Muscle of leg (tissue), 11 donors: ENCODE results near the gene NUMB. TPM values are rescaled to one million over a fixed set of nuclear protein-coding genes. Genes with fewer than 3 reads are reported as not detected.

Experiments
- DNase-seq: peaks from one replicate; pipeline ENCODE4 v3.0.0; 2013
- H3K27ac ChIP-seq: one replicate; pipeline ENCODE4 v1.5.1; 2013; ENCODE audit warnings: mild to moderate bottlenecking, low read length, control low read depth
- H3K27me3 ChIP-seq: one replicate; pipeline ENCODE4 v1.6.1; 2013; ENCODE audit warnings: low read length; ENCODE audit not compliant: control insufficient read depth, insufficient read depth
- H3K36me3 ChIP-seq: one replicate; pipeline ENCODE4 v1.6.1; 2013; ENCODE audit warnings: low read length; ENCODE audit not compliant: control insufficient read depth, insufficient read depth
- H3K4me1 ChIP-seq: one replicate; pipeline ENCODE4 v1.6.1; 2013; ENCODE audit warnings: low read length; ENCODE audit not compliant: control insufficient read depth, insufficient read depth
- H3K4me3 ChIP-seq: one replicate; pipeline ENCODE4 v1.5.1; 2013; ENCODE audit warnings: low read length, control low read depth
- H3K9me3 ChIP-seq: replicated peaks from 2 replicates; pipeline ENCODE4 v1.6.1; 2013; ENCODE audit warnings: low read depth, low read length; ENCODE audit not compliant: control insufficient read depth
- WGBS: methylation state at CpG from one replicate; pipeline ENCODE4 v1.1.5; 2013; ENCODE audit warnings: missing lambda C conversion rate; ENCODE audit not compliant: insufficient coverage; 5-methylcytosine and 5-hydroxymethylcytosine counted together
- polyA plus RNA-seq, 8 donors: library from polyadenylated mRNA; unstranded; fragments of 120-200 nt; gene quantifications; one replicate each; pipeline versions ENCODE4 v1.2.1 to v1.2.3, GENCODE V29; 2013; ENCODE audit warnings: inconsistent platforms in 1 of 8, low replicate concordance in 1 of 8; ENCODE audit not compliant: insufficient read length in 8 of 8, insufficient read depth in 1 of 8
- total RNA-seq: library from RNA; stranded (reverse); fragments of 120-200 nt; gene quantifications from one replicate; pipeline ENCODE4 v1.2.4, GENCODE V29; 2013

Gene NUMB
- total and polyA plus RNA-seq, 9 donors, result 15.1 to 38.7 (median 29.8) TPM

DNA sequence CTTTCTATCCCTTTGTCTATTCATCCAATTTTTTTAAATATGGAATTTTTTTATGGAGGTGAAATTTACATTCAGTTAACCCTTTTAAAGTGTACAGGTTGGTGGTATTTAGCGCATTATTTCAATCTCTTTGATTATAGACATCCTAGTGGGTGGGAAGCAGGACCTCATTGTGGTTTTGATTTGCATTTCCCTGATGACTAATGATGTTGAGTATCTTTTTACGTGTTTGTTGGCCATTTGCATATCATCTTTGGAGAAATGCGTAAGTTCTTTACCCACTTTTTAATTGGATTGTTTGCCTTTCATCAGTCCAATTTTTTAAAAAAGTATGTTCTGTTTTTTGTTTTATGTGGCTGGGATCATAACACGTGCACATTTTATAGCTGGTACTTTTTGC lies 200.3 kb downstream of the NUMB start:
- WGBS, result no CpG with 5 or more reads among the region's 4 CpGs
- Histone ChIP-seq H3K27ac (no peak overlapping the region), H3K27me3 (no peaks in the 10 kb centered on the region), H3K4me1 (no peaks in the 10 kb centered on the region), H3K9me3 (no peaks in the 10 kb centered on the region), H3K4me3 (no peak overlapping the region), H3K36me3 (no peaks in the 10 kb centered on the region)
- DNase-seq, result no peak

DNA sequence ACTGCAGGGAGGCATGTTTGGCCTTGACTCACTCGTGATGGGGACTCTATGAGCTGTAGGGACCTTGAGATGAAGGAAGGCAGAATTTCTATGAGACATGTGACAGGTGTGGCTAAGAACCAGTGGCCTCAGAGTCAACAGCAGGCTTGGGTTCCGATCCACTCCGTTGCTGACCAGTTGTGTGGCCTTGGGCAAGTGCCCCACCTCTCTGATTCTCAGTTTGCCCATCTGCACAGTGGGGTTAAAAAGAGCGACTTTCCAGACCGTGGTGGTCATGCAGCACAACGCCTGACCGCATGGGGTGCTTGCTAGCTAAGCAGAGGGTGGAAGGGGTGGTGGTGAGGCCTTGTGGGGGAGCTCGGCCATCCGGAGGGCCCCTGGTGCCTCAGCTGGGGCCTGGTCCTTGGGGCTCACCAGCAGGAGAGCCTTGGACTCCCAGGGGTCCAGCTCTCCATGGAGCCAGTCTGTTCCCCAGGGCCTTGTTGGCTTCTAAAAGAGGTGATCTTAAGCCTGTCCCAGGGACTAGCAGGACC lies 202.6 kb downstream of the NUMB start:
- no peak for DNase-seq
- WGBS, result 82% methylated on average over 9 of the region's 9 CpGs
- Histone ChIP-seq H3K27me3 (no peaks in the 10 kb centered on the region), H3K9me3 (no peaks in the 10 kb centered on the region), H3K36me3 (no peaks in the 10 kb centered on the region), H3K4me3 (no peak overlapping the region), H3K4me1 (no peaks in the 10 kb centered on the region), H3K27ac (no peak overlapping the region)

DNA sequence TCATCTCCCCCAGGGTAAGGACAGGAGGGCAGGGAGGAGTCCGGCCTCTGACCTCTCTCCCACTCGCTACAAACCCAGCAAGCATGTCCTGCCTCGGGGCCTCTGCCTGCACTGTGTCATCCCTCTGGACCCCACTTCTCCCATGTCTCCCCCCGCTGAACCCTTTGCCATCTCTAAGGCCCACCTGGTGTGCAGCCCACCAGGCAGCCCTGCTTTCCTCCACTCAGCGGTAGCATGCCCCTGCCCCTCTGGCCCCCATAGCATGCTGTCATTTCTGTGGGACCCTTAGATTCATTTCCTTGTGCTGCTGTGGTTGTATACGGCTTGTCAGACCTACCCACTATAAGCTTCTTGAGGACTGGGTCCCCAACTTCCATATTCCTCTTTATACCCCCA lies 203.3 kb downstream of the NUMB start:
- H3K27me3 ChIP-seq, result no peaks in the 10 kb centered on the region
- no peak overlapping the region for H3K4me3 ChIP-seq
- H3K36me3 ChIP-seq, result no peaks in the 10 kb centered on the region
- H3K4me1 ChIP-seq, result no peaks in the 10 kb centered on the region
- no peak for DNase-seq
- no peak overlapping the region for H3K27ac ChIP-seq
- H3K9me3 ChIP-seq, result no peaks in the 10 kb centered on the region
- 76% methylated on average over 5 of the region's 6 CpGs for WGBS

DNA sequence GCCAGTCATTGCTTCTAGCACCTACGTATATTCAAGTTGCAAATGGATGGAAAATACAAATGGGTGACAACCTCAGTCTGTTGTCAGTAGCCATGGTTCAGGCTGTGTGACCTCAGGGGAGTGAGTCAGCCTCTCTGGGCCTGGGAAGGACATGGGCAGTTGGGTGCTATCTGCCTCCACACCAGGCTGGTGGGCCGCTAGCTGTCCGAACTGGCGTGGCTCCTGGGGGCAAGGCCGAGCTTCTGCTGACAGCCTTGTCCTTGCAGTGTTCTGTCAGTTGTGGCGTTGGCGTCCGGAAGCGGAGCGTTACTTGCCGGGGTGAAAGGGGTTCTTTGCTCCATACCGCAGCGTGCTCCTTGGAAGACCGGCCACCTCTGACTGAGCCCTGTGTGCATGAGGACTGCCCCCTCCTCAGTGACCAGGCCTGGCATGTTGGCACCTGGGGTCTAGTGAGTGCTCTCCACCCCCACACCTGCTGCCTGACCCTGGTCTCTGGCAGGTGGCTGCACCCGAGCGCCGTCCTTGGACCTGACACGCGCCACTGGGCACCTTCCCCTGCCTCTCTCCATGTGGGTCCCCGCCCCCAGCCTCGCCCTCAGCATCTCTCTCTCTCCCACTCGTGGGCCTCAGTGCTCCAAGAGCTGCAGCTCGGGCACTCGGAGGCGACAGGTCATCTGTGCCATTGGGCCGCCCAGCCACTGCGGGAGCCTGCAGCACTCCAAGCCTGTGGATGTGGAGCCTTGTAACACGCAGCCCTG lies 203.9 kb downstream of the NUMB start:
- 91% methylated on average over 26 of the region's 28 CpGs for WGBS
- no peak overlapping the region for H3K4me3 ChIP-seq
- no peak for DNase-seq
- H3K27me3 ChIP-seq, result no peaks in the 10 kb centered on the region
- H3K27ac ChIP-seq, result no peak overlapping the region
- no peaks in the 10 kb centered on the region for H3K36me3 ChIP-seq
- H3K9me3 ChIP-seq, result no peaks in the 10 kb centered on the region
- H3K4me1 ChIP-seq, result no peaks in the 10 kb centered on the region

DNA sequence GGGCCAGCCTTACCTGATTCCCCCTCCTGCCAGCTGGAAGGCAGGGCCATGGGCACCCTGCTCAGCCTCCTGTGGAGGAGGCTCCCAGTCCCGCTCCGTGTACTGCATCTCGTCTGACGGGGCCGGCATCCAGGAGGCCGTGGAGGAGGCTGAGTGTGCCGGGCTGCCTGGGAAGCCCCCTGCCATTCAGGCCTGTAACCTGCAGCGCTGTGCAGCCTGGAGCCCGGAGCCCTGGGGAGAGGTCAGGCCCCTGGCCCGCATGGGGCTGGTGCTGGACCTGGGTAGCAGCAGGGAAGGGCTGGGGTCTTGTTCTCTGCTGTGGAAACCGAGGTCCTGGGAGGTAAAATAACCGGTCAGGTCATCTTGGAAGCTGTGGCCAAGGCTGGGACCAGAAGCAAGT lies 204.6 kb downstream of the NUMB start:
- Histone ChIP-seq H3K27ac (no peak overlapping the region), H3K9me3 (no peaks in the 10 kb centered on the region), H3K4me1 (no peaks in the 10 kb centered on the region), H3K36me3 (no peaks in the 10 kb centered on the region), H3K4me3 (no peak overlapping the region), H3K27me3 (no peaks in the 10 kb centered on the region)
- 85% methylated on average over 12 of the region's 12 CpGs for WGBS
- no peak for DNase-seq

DNA sequence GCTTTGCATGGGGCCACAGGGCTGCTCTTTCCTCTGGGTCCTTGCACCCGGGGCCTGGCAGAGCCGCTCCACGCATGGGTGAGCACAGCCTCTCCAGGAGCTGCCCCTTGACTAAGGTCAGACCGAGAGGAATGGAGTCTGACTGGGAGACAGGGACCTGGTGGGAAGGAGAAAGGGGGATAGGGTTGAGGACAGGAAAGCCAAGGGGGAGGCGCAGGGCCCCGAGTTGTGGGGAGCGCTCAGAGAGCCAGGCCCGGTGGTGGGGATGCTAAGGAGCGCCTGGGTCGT lies 205.1 kb downstream of the NUMB start:
- no peaks in the 10 kb centered on the region for H3K36me3 ChIP-seq
- no peaks in the 10 kb centered on the region for H3K27me3 ChIP-seq
- DNase-seq, result no peak
- H3K9me3 ChIP-seq, result no peaks in the 10 kb centered on the region
- no peak overlapping the region for H3K27ac ChIP-seq
- WGBS, result 81% methylated on average over 8 of the region's 10 CpGs
- no peaks in the 10 kb centered on the region for H3K4me1 ChIP-seq
- H3K4me3 ChIP-seq, result no peak overlapping the region

DNA sequence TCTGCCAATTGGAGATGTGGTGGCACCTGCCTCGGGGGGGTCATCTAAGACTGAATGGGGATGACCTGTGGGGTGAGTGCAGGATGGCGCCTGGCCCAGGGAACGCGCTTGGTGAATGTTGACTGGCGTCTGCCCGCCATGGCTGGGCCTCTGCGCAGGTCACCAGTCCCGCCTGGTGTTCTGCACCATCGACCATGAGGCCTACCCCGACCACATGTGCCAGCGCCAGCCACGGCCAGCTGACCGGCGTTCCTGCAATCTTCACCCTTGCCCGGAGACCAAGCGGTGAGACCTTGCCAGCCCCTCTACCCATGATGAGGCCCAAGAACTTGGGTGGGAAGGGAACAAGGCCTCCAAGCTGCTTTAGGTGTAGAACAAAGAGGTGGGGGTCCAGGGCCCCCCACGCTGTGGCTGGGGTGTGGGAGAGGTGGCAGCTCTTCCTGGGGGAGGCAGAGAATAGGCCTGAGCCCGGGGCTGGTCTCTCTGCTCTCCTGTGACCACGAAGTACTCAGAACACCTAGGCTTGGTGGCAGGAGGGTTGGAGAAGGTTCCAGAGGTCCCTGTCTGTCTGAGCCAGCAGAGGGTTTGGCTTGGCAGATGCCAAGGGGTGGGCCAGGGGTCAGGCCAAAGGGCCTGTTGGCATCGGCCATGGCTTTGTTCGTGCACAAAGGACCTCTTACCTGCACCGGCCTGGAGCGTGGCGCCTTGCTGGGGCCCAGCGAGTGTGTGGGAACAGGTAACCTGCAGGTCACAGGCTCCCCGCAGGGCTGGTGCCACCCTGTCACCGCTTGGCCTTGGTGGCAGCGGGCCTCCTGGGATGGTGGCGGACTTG lies 205.6 kb downstream of the NUMB start:
- 86% methylated on average over 21 of the region's 29 CpGs for WGBS
- no peaks in the 10 kb centered on the region for H3K9me3 ChIP-seq
- H3K27me3 ChIP-seq, result no peaks in the 10 kb centered on the region
- H3K36me3 ChIP-seq, result no peaks in the 10 kb centered on the region
- no peak overlapping the region for H3K27ac ChIP-seq
- H3K4me1 ChIP-seq, result no peaks in the 10 kb centered on the region
- no peak overlapping the region for H3K4me3 ChIP-seq
- no peak for DNase-seq

DNA sequence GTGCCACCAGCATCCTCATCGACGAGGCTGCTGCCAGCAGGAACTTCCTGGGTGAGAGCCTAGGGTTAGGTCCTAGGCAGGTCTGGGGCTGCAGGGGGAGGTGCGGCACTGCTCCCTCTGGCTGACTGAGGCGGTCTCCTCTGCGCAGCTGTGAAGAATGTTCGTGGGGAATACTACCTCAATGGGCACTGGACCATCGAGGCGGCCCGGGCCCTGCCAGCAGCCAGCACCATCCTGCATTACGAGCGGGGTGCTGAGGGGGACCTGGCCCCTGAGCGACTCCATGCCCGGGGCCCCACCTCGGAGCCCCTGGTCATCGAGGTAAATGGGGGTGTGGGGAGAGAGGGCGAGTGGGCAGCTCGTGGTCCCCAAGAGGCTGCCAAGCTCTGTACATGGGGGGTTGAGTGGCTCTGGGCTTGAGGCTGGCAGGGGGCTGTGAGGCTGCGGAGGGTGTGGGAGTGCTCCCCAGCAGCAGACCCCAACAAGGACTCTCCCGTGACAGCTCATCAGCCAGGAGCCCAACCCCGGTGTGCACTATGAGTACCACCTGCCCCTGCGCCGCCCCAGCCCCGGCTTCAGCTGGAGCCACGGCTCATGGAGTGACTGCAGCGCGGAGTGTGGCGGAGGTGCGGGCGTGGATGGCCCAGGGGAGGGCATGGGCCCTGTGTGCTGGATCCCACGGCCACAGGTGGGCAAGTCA lies 206.7 kb downstream of the NUMB start:
- Histone ChIP-seq H3K4me1 (no peaks in the 10 kb centered on the region), H3K4me3 (no peak overlapping the region), H3K36me3 (no peaks in the 10 kb centered on the region), H3K9me3 (no peaks in the 10 kb centered on the region), H3K27ac (no peak overlapping the region), H3K27me3 (peaks cover 4% of the 10 kb centered on the region)
- no peak for DNase-seq
- 92% methylated on average over 20 of the region's 30 CpGs for WGBS

DNA sequence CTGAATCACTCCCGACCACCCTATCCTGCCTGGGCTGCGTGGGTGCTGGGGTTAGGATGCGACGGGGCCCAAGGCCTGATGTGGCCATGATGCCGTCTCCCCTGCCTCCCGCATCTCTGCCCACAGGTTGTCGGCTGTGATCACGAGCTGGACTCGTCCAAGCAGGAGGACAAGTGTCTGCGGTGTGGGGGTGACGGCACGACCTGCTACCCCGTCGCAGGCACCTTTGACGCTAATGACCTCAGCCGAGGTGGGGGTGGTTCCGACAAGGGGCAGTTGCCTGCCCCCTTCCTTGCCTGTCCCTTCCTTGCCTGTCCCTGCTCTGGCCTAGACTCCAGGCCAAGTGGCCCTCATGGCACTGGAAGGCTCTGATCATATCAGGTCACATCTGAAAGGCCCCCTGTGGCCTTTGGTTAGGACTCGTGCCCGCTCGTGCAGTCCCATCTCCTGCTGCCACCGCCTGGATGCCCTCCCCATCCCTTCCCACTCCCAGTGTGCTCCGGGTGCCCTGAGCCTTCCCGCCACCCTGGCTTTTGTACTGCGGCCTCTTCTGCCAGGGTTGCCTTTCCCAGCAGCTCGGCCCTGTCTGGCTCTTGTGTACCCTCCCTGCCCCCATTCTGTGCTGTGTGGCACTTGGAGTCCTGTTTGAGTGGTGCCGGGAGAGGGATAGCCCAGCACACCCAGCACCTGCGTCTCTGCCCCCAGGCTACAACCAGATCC lies 207.4 kb downstream of the NUMB start:
- H3K27me3 ChIP-seq, result peaks cover 11% of the 10 kb centered on the region
- no peak overlapping the region for H3K4me3 ChIP-seq
- H3K4me1 ChIP-seq, result no peaks in the 10 kb centered on the region
- 87% methylated on average over 26 of the region's 27 CpGs for WGBS
- no peaks in the 10 kb centered on the region for H3K36me3 ChIP-seq
- no peak overlapping the region for H3K27ac ChIP-seq
- no peak for DNase-seq
- no peaks in the 10 kb centered on the region for H3K9me3 ChIP-seq
